PC-9 (cell line): ENCODE measurements around the gene GPR25. TPM values are rescaled to one million over a fixed set of nuclear protein-coding genes. Genes with fewer than 3 reads are reported as not detected.

ENCODE experiments used
- BruUV-seq: library from RNA; stranded (reverse); fragments of 400-500 nt; replicated peaks from 2 replicates; lab custom pipeline; 2021; lab: Mats Ljungman, UMichigan
- CTCF ChIA-PET: fragments of 300-600 bp; sonication (Branson Sonifier 250); formaldehyde crosslinking; loops from one replicate; lab custom pipeline; 2022; ENCODE audit warnings: antibody characterized with exemption; lab: Charles Lee
- POLR2A ChIA-PET: fragments of 300-600 bp; sonication (Branson Sonifier 250); formaldehyde crosslinking; loops from one replicate; lab custom pipeline; 2022; ENCODE audit warnings: antibody characterized with exemption; ENCODE audit not compliant: unreplicated experiment; lab: Charles Lee
- DNase-seq, 2 experiments: peaks; one replicate each; pipeline versions ENCODE4 v3.0.0 to v3.0.0-alpha.2; 2015 to 2022; ENCODE audit warnings: mixed read lengths in 1 of 2
- H2AFZ ChIP-seq: fragments of 200-600 bp; sonication (generic); 2 replicates; pipeline ENCODE4 v1.8.1; 2017; ENCODE audit warnings: antibody characterized with exemption
- H3F3A ChIP-seq: fragments of 200-600 bp; sonication (generic); 2 replicates; pipeline ENCODE4 v1.8.1; 2017; ENCODE audit warnings: antibody characterized with exemption, mild to moderate bottlenecking, low read depth; ENCODE audit not compliant: insufficient read depth
- H3K27ac ChIP-seq: fragments of 200-600 bp; sonication (generic); 2 replicates; pipeline ENCODE4 v1.6.1; 2016; ENCODE audit warnings: mixed run types
- H3K27me3 ChIP-seq: fragments of 200-600 bp; sonication (generic); 2 replicates; pipeline ENCODE4 v1.6.1; 2016; ENCODE audit warnings: low read depth, mixed run types; ENCODE audit not compliant: insufficient read depth
- H3K36me3 ChIP-seq: fragments of 200-600 bp; sonication (generic); 2 replicates; pipeline ENCODE4 v1.6.1; 2016; ENCODE audit warnings: low read depth, mixed run types
- H3K4me1 ChIP-seq: fragments of 200-600 bp; sonication (generic); replicated peaks from 2 replicates; pipeline ENCODE4 v1.6.1; 2016; ENCODE audit warnings: mixed run types; ENCODE audit not compliant: insufficient read depth
- H3K4me2 ChIP-seq: fragments of 200-600 bp; sonication (generic); 2 replicates; pipeline ENCODE4 v1.6.1; 2017; ENCODE audit warnings: mixed run types
- H3K4me3 ChIP-seq: fragments of 200-600 bp; sonication (generic); 2 replicates; pipeline ENCODE4 v1.6.1; 2016; ENCODE audit warnings: mixed run types
- H3K79me2 ChIP-seq: fragments of 200-600 bp; sonication (generic); 2 replicates; pipeline ENCODE4 v1.6.1; 2017; ENCODE audit warnings: low read depth, mixed run types
- H3K9me2 ChIP-seq: fragments of 200-600 bp; sonication (generic); 2 replicates; pipeline ENCODE4 v1.8.1; 2017; ENCODE audit warnings: mild to moderate bottlenecking; ENCODE audit not compliant: insufficient read depth
- H3K9me3 ChIP-seq: fragments of 200-600 bp; sonication (generic); 2 replicates; pipeline ENCODE4 v1.8.1; 2016; ENCODE audit warnings: low read depth; ENCODE audit not compliant: insufficient read depth
- H4K20me1 ChIP-seq: fragments of 200-600 bp; sonication (generic); 2 replicates; pipeline ENCODE4 v1.8.1; 2017; ENCODE audit not compliant: insufficient read depth
- EZH2 ChIP-seq: fragments of 200-600 bp; sonication (generic); IDR thresholded peaks from 2 replicates; pipeline ENCODE4 v1.8.0; 2017; ENCODE audit warnings: antibody characterized with exemption, low read depth
- intact Hi-C: fragments of 100-400 bp; cut with micrococcal nuclease; formaldehyde crosslinking; loops from one replicate; pipeline ENCODE4 v1.10.0; 2022; ENCODE audit not compliant: unreplicated experiment
- total RNA-seq: library from RNA; stranded (reverse); gene quantifications from 2 replicates; pipeline ENCODE4 v1.2.3, GENCODE V29; 2021
- TF ChIP-seq, protein P1 (sequence below): fragments of 200-600 bp; sonication (generic); conservative IDR thresholded peaks from 2 replicates; pipeline ENCODE4 v1.6.1; 2017; ENCODE audit warnings: mixed run types, antibody characterized with exemption, mild to moderate bottlenecking, moderate library complexity

GPR25 gene
- total RNA-seq, 1 experiment from 2014 or later, result not detected

DNA sequence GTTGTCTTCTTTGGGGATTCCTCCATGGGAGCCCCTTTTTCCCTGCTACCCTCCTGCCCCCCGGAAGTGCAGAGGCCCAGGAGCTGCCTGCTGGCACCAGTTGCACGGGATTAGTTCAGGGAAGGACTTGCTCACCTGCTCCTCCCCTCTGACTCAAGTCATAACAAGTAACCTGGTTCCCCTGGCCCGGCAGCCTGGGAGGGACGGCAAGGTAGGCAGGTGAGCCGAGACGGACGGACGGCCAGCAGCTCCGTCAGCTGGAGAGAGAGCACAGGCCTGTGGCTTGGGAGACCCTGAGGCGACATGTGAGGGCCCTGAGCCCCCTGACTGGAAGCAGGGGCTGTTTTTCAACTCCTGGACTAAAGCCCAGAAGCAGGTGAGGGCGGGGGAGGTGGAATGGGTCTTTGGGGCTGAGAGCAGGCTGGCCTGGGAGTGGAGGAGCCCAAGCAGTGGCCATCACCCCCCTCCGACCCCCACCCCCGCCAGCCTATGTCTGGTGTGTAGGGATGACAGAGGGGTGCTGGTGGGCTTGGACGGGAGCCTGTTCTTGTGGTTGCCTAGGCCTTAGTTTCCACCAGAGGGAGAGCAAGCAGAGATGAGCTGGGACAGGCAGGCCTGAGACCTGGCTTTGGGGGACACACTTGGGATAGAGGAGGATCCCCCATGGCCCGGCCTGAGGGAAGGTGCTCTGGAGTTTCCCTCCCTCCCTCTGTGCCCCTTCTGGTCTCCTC, 22.1 kb downstream of the GPR25 start, which contains the start of gene INAVA:
Gene INAVA (plus strand): TSS at position 189 of the 731 bp plus-strand sequence. CDS start 3,501 bp downstream, outside the sequence.
- CTCF ChIA-PET, result interaction anchor here (0.5 to 0.6 kb wide), 2 partner anchors 212 to 278 kb away, joined by 3 to 4 read pairs; no protein-coding TSS in a partner anchor
- POLR2A ChIA-PET, result interaction anchor here (0.5 kb wide), 1 partner anchor 232 kb away, joined by 3 read pairs; no protein-coding TSS in a partner anchor

GRCh38 chr1:200895443-200895789, 22.6 kb downstream of the GPR25 start:
- TF ChIP-seq, protein P1, sequence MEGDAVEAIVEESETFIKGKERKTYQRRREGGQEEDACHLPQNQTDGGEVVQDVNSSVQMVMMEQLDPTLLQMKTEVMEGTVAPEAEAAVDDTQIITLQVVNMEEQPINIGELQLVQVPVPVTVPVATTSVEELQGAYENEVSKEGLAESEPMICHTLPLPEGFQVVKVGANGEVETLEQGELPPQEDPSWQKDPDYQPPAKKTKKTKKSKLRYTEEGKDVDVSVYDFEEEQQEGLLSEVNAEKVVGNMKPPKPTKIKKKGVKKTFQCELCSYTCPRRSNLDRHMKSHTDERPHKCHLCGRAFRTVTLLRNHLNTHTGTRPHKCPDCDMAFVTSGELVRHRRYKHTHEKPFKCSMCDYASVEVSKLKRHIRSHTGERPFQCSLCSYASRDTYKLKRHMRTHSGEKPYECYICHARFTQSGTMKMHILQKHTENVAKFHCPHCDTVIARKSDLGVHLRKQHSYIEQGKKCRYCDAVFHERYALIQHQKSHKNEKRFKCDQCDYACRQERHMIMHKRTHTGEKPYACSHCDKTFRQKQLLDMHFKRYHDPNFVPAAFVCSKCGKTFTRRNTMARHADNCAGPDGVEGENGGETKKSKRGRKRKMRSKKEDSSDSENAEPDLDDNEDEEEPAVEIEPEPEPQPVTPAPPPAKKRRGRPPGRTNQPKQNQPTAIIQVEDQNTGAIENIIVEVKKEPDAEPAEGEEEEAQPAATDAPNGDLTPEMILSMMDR, result peak; percentile 16; the same call in 1 of the 2 replicates
- no peak for TF ChIP-seq EZH2
- Histone ChIP-seq H3K9me3 (no peaks in the 10 kb centered on the region), H3K27me3 (no peaks in the 10 kb centered on the region), H3K9me2 (no peaks in the 10 kb centered on the region), H2AFZ (peak overlapping the region; percentile 73; the same call in 1 of the 2 replicates), H4K20me1 (peaks cover 12% of the 10 kb centered on the region), H3K4me1 (peaks cover 54% of the 10 kb centered on the region), H3F3A (peaks cover 38% of the 10 kb centered on the region), H3K36me3 (peaks cover 24% of the 10 kb centered on the region; the same call in 1 of the 2 replicates), H3K79me2 (peaks cover 42% of the 10 kb centered on the region), H3K4me3 (peak overlapping the region; percentile 74), H3K4me2 (peak overlapping the region; percentile 99), H3K27ac (peak overlapping the region; percentile 86)
- peak; percentile 27 to 35 for DNase-seq
- intact Hi-C loops, result loop anchor here (2.0 kb wide), 1 partner anchor 275 kb away; the partner anchor contains the start of gene KIF14
- BruUV-seq, result no TSS peak
- ChIA-PET POLR2A (interaction anchor here (0.5 kb wide), 1 partner anchor 231 kb away, joined by 3 read pairs; no protein-coding TSS in a partner anchor), CTCF (interaction anchor here (0.6 kb wide), 1 partner anchor 213 kb away, joined by 4 read pairs; no protein-coding TSS in a partner anchor)

More for the DNA sequence above, 22.1 kb downstream of the GPR25 start, which contains the start of gene INAVA:
- H3K9me2 ChIP-seq, result no peaks in the 10 kb centered on the region
- H3K79me2 ChIP-seq, result peaks cover 42% of the 10 kb centered on the region
- peaks cover 59% of the 10 kb centered on the region for H3K4me1 ChIP-seq
- peak within 1 kb of the TSS; percentile 99 for H3K4me2 ChIP-seq
- peaks cover 38% of the 10 kb centered on the region for H3F3A ChIP-seq
- peak within 1 kb of the TSS; percentile 73; the same call in 1 of the 2 replicates for H2AFZ ChIP-seq
- peaks cover 18% of the 10 kb centered on the region; the same call in 1 of the 2 replicates for H3K36me3 ChIP-seq
- peak within 1 kb of the TSS; percentile 74 for H3K4me3 ChIP-seq
- intact Hi-C loops, result loop anchor here (2.0 kb wide), 1 partner anchor 274 kb away; the partner anchor contains the start of gene KIF14
- TSS peak; percentile 51 for BruUV-seq
- H4K20me1 ChIP-seq, result peaks cover 12% of the 10 kb centered on the region
- peak within 1 kb of the TSS; percentile 86 for H3K27ac ChIP-seq
- no peaks in the 10 kb centered on the region for H3K27me3 ChIP-seq
- no peak for TF ChIP-seq EZH2
- TF ChIP-seq, protein P1, result peak; percentile 38; the same call in 1 of the 2 replicates
- DNase-seq, result peak; percentile 79 to 81
- no peaks in the 10 kb centered on the region for H3K9me3 ChIP-seq
